Subcutaneous abdominal adipose tissue (tissue), 5 donors: ENCODE results near the gene NIN.

Source experiments
- H3K27ac ChIP-seq: one replicate; pipeline ENCODE4 v1.7.0; 2013; ENCODE audit warnings: low read depth, mild to moderate bottlenecking, inconsistent platforms, low read length, moderate library complexity
- H3K27me3 ChIP-seq, 5 donors: one replicate each; pipeline ENCODE4 v1.7.0; 2013; ENCODE audit warnings: low read length in 5 of 5, inconsistent platforms in 1 of 5; ENCODE audit not compliant: control insufficient read depth in 5 of 5, insufficient read depth in 4 of 5
- H3K36me3 ChIP-seq, 5 donors: one replicate each; pipeline ENCODE4 v1.7.0; 2013; ENCODE audit warnings: low read length in 5 of 5; ENCODE audit not compliant: control insufficient read depth in 5 of 5, insufficient read depth in 5 of 5
- H3K4me1 ChIP-seq, 5 donors: one replicate each; pipeline ENCODE4 v1.7.0; 2013; ENCODE audit warnings: low read length in 5 of 5, mild to moderate bottlenecking in 3 of 5, moderate library complexity in 1 of 5; ENCODE audit not compliant: control insufficient read depth in 5 of 5, insufficient read depth in 5 of 5
- H3K4me3 ChIP-seq, 5 donors: one replicate each; pipeline ENCODE4 v1.7.0; 2013; ENCODE audit warnings: low read length in 5 of 5, low read depth in 1 of 5
- H3K9ac ChIP-seq, 5 donors: one replicate each; pipeline ENCODE4 v1.7.0; 2013; ENCODE audit warnings: low read length in 5 of 5, mild to moderate bottlenecking in 4 of 5, moderate library complexity in 3 of 5
- H3K9me3 ChIP-seq, 5 donors: one replicate each; pipeline ENCODE4 v1.7.0; 2013; ENCODE audit warnings: low read length in 5 of 5; ENCODE audit not compliant: control insufficient read depth in 5 of 5
- donor health status: healthy.
- donor health status: healthy.
- donor health status: healthy.
- donor health status: healthy.
- donor health status: healthy.

The NIN gene

DNA sequence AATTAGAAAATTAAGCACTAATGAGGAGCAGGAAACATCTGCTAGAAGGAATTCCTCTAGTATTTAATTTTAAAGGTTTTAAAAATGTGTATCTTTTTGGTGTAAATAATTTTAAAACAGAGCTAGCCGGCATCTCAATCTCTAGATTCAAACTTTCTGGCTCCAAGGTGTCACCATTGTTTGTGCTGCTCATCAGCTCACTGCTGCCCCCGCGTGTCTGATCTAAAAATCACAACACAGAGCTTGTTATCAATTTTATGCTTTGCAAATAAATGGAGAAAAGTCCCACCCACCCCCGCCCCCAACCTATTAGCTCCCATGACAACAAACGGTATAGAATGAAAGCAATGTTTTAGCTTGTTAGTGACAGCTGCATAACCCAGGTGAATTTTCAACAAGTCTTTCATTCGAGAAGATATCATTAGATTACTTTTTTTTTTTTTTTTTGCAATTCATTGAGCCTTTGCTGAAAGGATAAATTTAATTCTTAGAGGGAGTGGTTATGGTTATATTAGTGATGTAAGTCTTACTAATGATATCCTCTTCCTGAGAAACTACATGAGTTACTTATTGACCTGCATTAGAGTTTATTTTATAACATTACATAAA, 29.6 kb upstream of the NIN start:
- no peaks in the 10 kb centered on the region for H3K27me3 ChIP-seq
- H3K9me3 ChIP-seq: no peaks in the 10 kb centered on the region
- no peaks in the 10 kb centered on the region for H3K36me3 ChIP-seq
- peak overlapping the region; percentile 60 to 87 (median 78) for H3K4me3 ChIP-seq
- peaks cover 0 to 15% (median 10%) of the 10 kb centered on the region in 5 donors for H3K4me1 ChIP-seq
- peak overlapping the region in 2 of 5 donors; percentile 51 to 72 for H3K9ac ChIP-seq
- H3K27ac ChIP-seq: peak overlapping the region; percentile 23

DNA sequence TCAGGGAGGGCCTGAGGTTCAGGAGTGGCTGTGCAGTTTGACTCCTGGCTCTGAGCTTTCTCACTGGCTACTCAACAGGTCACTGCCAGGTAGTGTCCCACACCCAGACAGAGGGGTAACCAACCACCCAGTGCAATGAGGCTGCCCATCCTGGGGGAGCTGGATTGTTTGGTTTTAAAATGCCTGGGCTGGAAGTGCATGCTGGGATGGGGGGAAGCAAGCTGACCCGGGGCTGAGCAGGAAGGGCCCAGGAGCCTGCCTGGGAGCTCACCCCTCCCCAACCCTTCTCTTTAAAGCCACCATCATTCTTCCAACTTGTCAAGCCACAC, 28.3 kb upstream of the NIN start:
- H3K9ac ChIP-seq: peak overlapping the region in 2 of 5 donors; percentile 72 to 73
- H3K9me3 ChIP-seq: no peaks in the 10 kb centered on the region
- peaks cover 0 to 14% (median 10%) of the 10 kb centered on the region in 5 donors for H3K4me1 ChIP-seq
- H3K27ac ChIP-seq: no peak overlapping the region
- peak overlapping the region; percentile 60 to 87 (median 78) for H3K4me3 ChIP-seq
- no peaks in the 10 kb centered on the region for H3K27me3 ChIP-seq
- no peaks in the 10 kb centered on the region for H3K36me3 ChIP-seq

DNA sequence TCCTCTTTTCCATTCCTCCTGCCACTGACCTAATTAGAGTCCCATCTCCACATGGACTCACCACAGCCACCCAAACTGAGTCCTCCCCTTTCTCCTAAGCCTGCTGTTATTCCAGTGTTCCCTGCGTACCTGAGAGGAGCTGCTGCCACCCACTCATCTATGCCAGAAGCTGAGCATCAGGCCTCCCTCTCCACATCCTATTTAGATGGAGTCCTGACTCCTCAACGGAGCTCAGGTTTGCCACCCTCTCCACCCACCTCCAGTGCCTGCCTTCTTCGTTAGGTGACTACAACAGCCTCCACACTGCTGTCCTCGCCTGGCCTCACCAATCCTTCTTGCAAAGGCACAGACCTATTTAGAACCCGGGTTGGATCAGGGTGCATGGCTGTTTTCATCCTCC, 25.7 kb upstream of the NIN start:
- Histone ChIP-seq H3K36me3 (no peaks in the 10 kb centered on the region), H3K9ac (no peak overlapping the region)

DNA sequence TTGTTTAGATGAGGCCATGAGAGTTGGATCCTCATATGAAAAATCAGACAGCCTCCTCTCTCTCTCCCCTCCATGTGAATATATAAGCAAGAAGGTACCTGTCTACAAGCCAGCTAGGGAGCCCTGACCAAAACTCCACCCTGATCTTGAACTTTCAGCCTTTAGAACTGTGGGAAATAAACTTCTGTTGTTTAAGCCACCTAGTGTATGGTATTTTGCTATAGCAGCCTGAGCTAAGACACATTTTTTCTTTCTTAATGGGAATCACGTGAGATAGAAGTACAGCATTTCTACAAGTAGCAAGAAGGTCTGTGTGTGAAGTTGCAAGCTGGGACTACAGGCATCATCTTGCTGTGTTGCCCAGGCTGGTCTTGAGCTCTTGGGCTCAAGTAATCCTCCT, 24.6 kb upstream of the NIN start:
- Histone ChIP-seq H3K27ac (no peak overlapping the region), H3K4me3 (no peak overlapping the region), H3K27me3 (no peaks in the 10 kb centered on the region), H3K9ac (no peak overlapping the region), H3K4me1 (peaks cover 0 to 13% (median 10%) of the 10 kb centered on the region in 5 donors), H3K9me3 (no peaks in the 10 kb centered on the region), H3K36me3 (no peaks in the 10 kb centered on the region)

More for the DNA sequence above, 25.7 kb upstream of the NIN start:
- Histone ChIP-seq H3K27me3 (no peaks in the 10 kb centered on the region), H3K4me1 (peaks cover 0 to 14% (median 10%) of the 10 kb centered on the region in 5 donors), H3K9me3 (no peaks in the 10 kb centered on the region), H3K4me3 (no peak overlapping the region), H3K27ac (no peak overlapping the region)

DNA sequence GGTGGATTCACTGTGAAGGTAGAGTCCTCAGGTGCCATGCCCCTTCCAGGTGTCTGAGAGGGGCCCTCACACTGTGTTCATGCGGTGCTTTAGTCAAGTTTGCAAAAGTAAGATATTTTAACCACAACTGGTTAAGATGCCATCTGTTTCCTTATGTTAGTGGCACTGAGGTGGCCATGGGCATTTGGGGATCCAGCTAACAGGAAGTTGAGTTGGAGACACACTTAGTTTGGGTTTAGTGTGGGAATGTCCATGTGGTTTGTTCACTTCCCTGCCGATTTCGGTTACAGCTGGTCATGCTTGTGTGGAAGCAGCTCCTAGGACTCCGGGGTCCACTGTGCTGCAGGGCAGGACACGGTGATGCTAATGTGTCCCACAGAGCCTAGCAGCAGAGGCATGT, 23.6 kb upstream of the NIN start:
- Histone ChIP-seq H3K27me3 (no peaks in the 10 kb centered on the region), H3K36me3 (no peaks in the 10 kb centered on the region), H3K27ac (no peak overlapping the region), H3K4me1 (peaks cover 0 to 4% (median 3%) of the 10 kb centered on the region in 5 donors), H3K9ac (no peak overlapping the region), H3K4me3 (no peak overlapping the region), H3K9me3 (no peaks in the 10 kb centered on the region)

DNA sequence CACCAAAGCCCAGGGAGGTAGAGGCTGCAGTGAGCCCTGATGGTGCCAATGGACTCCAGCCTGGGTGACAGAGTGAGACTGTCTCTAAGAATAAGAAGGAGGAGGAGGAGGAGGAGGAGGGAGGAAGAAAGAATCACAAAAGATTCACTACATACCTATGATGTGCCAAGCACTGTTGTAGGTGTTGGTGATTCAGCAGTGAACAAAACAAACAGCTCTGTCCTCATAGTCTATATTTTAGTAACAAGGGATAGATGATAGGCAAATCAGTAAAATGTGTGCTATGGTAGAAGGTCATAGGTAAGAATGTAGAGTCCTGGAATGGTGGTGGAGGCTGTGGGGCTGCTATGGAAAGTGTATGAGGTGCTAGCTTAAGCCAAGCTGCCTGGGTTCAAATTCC, 22.9 kb upstream of the NIN start:
- H3K9ac ChIP-seq: no peak overlapping the region
- H3K9me3 ChIP-seq: no peaks in the 10 kb centered on the region
- no peaks in the 10 kb centered on the region for H3K36me3 ChIP-seq
- no peaks in the 10 kb centered on the region for H3K27me3 ChIP-seq
- H3K4me1 ChIP-seq: no peaks in the 10 kb centered on the region
- H3K4me3 ChIP-seq: no peak overlapping the region
- H3K27ac ChIP-seq: no peak overlapping the region

DNA sequence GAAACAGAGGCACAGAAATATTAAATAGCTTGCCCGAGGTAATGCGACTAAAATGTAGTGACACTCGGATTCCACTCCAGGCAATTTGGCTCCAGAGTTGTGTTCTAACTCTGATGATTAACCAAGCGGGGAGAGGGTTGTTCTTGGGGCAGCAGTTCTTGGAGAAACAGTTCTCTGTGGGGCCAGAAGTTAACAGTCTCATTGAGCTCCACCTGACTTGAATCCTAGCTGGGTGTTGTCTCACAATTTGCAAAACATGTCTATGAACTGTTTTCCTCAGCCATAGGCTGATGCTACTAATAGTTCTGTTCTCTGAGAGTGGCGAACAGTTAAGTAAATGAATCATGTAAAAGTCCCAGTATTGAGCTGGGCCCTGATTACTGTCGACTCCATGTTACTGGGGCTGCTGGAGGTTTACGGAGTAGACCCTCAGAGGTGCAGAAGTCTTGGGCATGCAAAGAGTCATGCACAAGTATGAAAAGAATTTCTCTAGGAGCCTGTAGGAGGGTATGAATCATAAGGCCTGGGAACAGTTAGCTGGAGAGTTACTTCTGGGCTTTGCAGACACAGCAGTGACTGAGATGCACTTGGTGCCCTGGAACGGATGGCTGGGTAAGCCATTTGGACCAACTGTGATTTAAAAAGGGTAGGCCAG, 15.4 kb upstream of the NIN start:
- H3K27ac ChIP-seq: no peak overlapping the region
- H3K27me3 ChIP-seq: no peaks in the 10 kb centered on the region
- no peak overlapping the region for H3K4me3 ChIP-seq
- H3K36me3 ChIP-seq: no peaks in the 10 kb centered on the region
- no peaks in the 10 kb centered on the region for H3K9me3 ChIP-seq
- H3K4me1 ChIP-seq: no peaks in the 10 kb centered on the region
- H3K9ac ChIP-seq: no peak overlapping the region

DNA sequence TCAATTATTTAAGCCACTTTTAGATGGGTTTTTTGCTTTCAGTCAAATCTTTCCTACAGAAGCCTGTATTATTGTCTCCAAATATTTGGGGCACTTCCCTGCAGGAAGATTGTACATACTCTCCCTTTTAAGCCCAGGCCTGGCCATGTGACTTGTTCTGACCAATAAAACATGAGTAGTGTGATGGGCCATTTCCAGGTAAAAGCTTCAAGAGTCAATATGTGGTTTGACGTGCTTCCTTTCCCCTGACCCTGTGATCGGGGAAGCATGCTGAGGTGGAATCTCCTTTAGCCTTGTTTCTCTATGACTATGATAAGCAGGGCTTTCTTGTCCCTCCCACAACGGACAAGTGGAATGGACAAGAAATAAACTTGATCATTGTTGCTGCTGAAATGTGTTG, 14.2 kb upstream of the NIN start:
- no peak overlapping the region for H3K9ac ChIP-seq
- H3K36me3 ChIP-seq: no peaks in the 10 kb centered on the region
- H3K4me3 ChIP-seq: no peak overlapping the region
- H3K9me3 ChIP-seq: no peaks in the 10 kb centered on the region
- no peaks in the 10 kb centered on the region for H3K27me3 ChIP-seq
- no peaks in the 10 kb centered on the region for H3K4me1 ChIP-seq
- no peak overlapping the region for H3K27ac ChIP-seq

DNA sequence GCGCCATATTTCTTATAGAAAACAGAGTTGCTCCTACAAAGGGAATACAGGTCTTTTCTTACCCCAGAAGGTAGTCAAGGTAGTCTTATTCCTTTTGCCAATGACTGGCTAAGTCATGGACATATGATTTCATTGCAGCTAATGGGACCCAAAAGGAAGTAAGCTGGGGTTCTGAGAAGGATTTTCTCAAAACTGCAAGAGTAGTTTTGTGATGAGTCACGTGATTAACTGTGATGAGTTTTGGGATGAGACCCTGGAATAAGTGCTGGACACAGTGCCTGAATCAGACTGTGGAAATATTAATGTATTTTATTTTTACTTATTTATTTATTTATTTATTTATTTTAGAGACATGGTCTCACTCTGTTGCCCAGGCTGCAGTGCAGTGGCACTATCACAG, 13.4 kb upstream of the NIN start:
- Histone ChIP-seq H3K4me3 (no peak overlapping the region), H3K27me3 (no peaks in the 10 kb centered on the region), H3K9me3 (no peaks in the 10 kb centered on the region), H3K9ac (no peak overlapping the region), H3K36me3 (no peaks in the 10 kb centered on the region), H3K27ac (no peak overlapping the region), H3K4me1 (no peaks in the 10 kb centered on the region)

DNA sequence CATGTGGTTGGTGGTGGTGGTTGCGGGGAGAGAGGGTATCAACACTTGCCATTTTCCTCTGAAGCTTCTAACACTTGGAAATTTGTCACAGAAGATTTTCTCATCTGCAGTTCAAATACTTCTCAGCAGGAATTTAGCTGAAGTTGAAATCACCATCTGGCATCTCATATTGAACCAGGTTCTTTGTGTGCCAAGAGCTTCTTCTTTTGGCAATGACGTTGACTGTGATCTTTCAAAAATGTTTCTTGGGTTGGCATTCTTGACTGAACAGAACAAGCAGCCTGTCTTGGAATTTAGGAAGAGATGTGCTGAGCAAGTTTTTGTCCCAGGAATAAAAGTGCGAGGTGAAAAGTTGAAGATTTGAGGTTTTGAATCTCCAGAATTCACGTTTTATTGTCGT, 8.7 kb upstream of the NIN start:
- no peaks in the 10 kb centered on the region for H3K9me3 ChIP-seq
- no peaks in the 10 kb centered on the region for H3K36me3 ChIP-seq
- H3K27ac ChIP-seq: no peak overlapping the region
- no peak overlapping the region for H3K9ac ChIP-seq
- H3K4me3 ChIP-seq: no peak overlapping the region
- no peaks in the 10 kb centered on the region for H3K4me1 ChIP-seq
- H3K27me3 ChIP-seq: peaks cover 0 to 3% (median 0%) of the 10 kb centered on the region in 5 donors
